Activated CD4-positive, alpha-beta T cell treated with anti-CD3 and anti-CD28 coated beads for 4 hours (primary cell): ENCODE data around the gene COX5A.
A peak's percentile ranks its signal among the peaks of the same experiment; 100 is the strongest.
"Not testable (repeated sequence)": the region's sequence is repeated elsewhere in the genome, so short reads cannot be mapped to it uniquely, and the experiment has no call there.

ENCODE experiments used
- DNase-seq, 2 donors: peaks; one replicate each; pipeline ENCODE4 v3.0.0-alpha.2; 2020

COX5A gene

DNA sequence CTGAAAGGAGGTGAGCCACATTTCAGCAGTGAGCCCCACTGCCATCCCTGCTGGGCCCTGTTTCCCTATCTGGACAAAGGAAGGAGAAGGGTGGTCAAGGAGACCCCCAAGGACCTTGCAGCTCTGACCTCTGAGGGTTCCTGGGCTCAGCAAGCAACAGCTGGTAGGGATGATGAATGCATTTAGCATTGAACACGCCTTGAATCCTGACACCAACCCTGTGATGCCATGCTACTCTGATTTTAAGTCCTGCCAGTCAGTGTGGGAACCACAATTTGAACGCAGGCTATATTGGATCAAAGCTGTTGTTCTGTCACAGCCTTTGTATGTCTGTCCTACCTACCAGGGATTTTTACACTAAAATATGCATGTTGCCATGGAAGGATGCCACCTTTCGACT lies 41.6 kb downstream of the COX5A start:
- no peak for DNase-seq

GRCh38 chr15:74895830-74896229 lies 42.0 kb downstream of the COX5A start:
- DNase-seq, result no peak

DNA sequence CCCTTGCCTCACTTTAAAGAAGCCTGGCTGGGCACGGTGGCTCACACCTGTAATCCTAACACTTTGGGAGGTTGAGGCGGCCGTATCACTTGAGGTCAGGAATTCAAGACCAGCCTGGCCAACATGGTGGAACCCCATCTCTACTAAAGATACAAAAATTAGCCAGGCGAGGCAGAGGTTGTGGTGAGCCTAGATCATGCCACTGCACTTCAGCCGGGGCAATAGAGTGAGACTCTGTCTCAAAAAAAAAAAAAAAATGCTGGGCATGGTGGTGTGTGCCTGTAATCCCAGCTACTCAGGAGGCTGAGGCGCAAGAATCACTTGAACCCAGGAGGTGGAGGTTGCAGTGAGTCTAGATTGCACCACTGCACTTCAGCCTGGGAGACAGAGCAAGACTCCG lies 43.5 kb downstream of the COX5A start:
- not testable (repeated sequence) for DNase-seq

DNA sequence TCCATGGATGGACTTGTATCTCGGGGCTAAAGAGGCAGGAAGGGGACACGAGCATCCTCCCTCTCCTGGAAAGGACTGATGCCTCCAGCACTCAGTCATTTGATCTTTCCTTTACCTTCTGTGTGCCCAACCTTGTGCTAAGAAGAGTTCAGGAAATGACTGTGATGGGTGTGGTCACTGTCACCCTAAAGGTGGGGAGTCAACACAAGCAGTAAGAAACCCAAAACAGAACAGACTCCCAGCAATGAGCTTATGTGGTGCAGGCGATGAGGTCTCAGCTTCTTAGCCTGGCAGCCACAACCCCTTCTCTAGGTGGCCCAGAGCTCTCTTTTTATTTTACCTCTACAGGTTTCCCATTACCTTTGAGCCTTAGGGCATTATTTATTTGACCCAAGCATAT lies 44.2 kb downstream of the COX5A start:
- no peak for DNase-seq

GRCh38 chr15:74892931-74893330 lies 44.9 kb downstream of the COX5A start:
- DNase-seq, result no peak

GRCh38 chr15:74892313-74892712 lies 45.6 kb downstream of the COX5A start:
- DNase-seq, result no peak

DNA sequence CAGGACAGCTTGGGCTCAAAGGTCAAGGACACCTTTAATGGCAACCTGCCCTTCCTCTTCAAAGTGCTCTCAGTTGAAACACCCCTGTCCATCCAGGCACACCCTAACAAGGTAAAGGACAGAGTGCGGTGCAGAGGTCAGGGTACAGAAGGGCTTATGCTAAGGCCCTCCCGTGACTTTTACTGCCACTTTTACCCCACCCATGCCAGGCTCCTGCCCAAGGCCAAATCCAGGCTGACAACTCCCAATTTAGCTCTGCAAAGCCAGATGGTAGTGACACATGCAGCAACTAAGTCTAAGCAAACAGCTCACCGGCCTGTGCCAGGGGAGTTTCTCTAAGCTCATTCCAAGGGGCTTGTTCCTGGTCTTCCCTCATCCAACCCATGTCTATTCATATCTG lies 46.4 kb downstream of the COX5A start:
- DNase-seq, result no peak

- no peak for DNase-seq
Observed at GRCh38 chr15:74890665-74890960, 47.3 kb downstream of the COX5A start.

DNA sequence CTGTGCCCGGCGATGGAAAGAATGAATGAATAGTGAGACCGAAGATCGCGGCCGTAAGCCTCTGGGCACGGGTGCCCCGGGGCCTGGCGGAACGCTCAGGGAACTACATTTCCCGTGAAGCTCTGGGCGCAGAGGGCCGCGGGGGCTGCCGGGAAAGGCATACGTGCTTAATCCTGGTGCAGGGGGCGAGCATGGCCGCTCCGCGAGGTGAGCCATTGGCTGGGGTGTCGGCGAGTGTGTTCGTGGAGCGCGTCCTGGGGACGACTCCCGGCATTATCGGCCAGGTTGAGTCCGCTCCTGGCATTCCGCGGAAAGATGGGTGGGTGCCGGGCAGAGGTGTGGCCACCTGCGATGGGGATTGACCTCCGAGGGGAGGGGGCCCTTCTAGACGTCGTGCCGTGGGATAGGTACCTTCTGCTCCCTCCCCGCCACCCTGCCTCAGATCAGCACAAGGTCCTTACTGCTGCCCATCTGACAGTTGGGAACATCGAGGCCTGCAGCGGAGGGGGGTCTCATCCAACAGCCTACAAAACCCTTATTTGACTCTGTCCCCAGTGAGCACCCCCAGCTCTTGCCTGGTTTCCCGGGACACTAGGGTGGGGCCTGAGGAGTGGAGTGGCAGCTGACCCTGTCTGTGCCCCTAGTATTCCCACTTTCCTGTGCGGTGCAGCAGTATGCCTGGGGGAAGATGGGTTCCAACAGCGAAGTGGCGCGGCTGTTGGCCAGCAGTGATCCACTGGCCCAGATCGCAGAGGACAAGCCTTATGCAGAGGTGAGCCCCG lies 47.8 kb downstream of the COX5A start, which contains the start of gene MPI:
TSS of gene MPI (plus strand) at position 160 of the 782 bp plus-strand sequence. CDS start at position 192, 32 bp downstream.
- peak; percentile 82 to 83 for DNase-seq

DNA sequence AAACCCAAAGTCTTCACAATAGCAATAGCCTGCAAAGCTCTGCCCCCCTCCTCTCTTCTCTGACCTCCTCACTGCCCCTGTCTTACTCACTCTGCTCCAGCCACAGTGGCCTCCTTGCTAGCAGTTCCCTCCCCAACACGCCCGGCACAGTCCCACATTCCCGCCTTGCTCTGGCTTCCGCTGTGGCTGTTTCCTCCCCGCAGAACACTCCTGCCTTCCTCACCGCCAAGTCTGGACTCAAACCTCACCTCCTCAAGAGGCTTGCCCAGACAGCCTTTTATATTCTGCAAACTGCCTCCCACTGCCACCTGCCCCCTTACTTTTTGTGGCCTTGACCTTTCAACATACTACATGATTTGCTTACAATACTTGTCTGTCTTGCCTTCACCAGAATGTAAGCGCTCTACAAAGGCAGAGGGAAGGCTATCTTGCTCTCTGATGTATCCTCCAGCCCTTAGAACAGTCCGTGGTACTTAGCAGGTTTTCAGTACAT lies 48.4 kb downstream of the COX5A start:
- DNase-seq, result peak in 1 of 2 donors; percentile 15

- no peak for DNase-seq
Observed at GRCh38 chr15:74888716-74889115, 49.2 kb downstream of the COX5A start.

DNA sequence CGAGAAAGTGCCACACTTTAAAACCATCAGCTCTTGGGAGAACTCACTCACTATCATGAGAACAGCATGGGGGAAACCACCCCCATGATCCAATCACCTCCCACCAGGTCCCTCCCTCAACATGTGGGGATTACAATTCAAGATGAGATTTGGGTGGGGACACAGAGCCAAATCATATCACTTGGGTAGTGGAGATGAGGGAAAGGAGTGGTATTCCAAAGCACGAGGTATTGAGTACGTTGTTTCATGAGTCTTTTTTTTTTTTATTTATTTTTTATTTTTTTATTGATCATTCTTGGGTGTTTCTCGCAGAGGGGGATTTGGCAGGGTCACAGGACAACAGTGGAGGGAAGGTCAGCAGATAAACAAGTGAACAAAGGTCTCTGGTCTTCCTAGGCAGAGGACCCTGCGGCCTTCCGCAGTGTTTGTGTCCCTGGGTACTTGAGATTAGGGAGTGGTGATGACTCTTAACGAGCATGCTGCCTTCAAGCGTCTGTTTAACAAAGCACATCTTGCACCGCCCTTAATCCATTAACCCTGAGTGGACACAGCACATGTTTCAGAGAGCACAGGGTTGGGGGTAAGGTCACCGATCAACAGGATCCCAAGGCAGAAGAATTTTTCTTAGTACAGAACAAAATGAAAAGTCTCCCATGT lies 50.2 kb downstream of the COX5A start:
- not testable (repeated sequence) for DNase-seq

DNA sequence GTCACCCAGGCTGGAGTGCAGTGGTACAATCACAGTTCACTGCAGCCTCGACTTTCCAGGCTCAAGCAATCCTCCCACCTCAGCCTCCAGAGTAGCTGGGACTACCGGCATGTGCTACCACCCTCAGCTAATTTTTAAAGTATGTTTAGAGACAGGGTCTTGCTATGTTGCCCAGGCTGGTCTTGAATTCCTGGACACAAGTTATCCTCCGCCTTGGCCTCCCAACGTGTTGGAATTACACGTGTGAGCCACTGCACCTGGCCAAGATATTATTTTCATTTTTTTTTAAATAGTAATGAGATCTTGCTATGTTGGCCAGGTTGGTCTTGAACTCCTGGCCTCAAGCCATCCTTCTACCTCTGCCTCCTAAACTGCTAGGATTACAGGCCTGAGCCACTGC lies 52.4 kb downstream of the COX5A start:
- no peak for DNase-seq

GRCh38 chr15:74884428-74885223 lies 53.2 kb downstream of the COX5A start:
- no peak for DNase-seq

GRCh38 chr15:74882528-74882927 lies 55.3 kb downstream of the COX5A start:
- no peak for DNase-seq

DNA sequence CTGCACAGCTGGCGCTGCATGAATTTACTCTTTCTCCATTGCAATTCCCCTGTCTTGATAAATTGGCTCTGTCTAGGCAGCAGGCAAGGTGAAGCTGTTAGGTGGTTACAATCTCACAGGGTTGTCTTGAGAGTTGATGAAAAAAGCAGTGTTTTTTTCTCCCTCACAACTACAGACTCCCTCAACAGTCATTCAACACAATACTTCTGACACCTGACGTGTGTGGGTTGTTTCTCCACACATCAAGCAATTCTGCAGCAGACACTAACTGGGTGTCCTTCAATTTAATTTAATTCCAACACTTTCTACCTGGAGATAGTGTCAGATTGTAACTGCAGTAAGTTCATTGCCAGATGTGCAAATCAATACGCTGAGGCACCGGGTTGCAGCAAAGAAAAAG lies 59.6 kb downstream of the COX5A start:
- no peak for DNase-seq

GRCh38 chr15:74873756-74874424 lies 64.0 kb downstream of the COX5A start:
- no peak for DNase-seq

- peak; percentile 84 to 90 for DNase-seq
Observed at GRCh38 chr15:74873036-74873755, 64.7 kb downstream of the COX5A start, which contains the start of gene SCAMP2. SCAMP2 (minus strand) TSS chr15:74873365; CDS start chr15:74873255, 110 bp downstream.

- DNase-seq, result no peak
Observed at GRCh38 chr15:74872702-74873035, 65.2 kb downstream of the COX5A start.

DNA sequence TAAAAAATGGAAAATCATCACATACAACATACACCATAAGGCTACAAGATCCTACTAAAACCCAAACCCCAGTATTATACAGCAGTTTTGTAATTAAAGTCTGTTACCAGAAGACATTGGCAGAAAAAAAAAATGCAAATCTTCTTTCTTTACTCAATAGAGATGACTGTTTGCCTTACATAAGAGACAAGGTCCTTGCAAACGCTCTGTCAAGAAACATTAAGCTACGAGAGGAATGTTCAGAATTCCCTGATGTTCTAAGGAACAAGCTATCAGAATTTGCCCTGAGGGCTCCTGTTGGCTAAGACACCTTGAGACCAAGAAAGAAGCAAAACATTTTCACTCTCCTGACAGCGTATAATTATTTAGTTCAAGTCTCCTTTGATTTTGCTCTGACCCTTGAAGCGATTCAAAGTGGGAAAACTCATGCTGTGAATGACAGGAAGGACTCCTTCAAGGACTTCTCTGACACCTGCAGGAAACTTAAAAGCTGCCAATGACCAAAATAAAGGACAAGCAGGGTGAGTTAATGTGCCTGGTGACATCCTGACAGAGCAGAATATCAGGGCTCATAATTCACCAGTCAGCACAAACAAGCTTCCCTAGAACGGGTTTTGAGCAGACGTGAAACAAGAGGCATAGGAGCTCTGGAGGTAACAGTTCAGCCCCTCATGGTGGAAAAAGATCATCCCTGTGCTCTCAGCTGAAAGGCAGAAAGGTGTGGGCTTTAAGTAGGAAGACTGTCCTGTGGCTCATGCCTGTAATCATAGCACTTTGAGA lies 67.2 kb downstream of the COX5A start:
- no peak for DNase-seq
